Measurements from ENCODE around the gene B4GALT1.
"Not testable (repeated sequence)": the region's sequence is repeated elsewhere in the genome, so short reads cannot be mapped to it uniquely, and the experiment has no call there.

B4GALT1 gene

GRCh38 chr9:33184963-33185362 lies 17.8 kb upstream of the B4GALT1 start:
- DNase-seq (ENCODE audit: low read depth, low spot score), result no peak

GRCh38 chr9:33182519-33182918 lies 15.4 kb upstream of the B4GALT1 start:
- no peak for DNase-seq (ENCODE audit: low read depth, low spot score)

GRCh38 chr9:33180526-33181184 lies 13.5 kb upstream of the B4GALT1 start:
- DNase-seq (ENCODE audit: low read depth, low spot score), result no peak

GRCh38 chr9:33178972-33179697 lies 12.0 kb upstream of the B4GALT1 start:
- DNase-seq (ENCODE audit: low read depth, low spot score), result no peak

GRCh38 chr9:33177639-33178038 lies 10.5 kb upstream of the B4GALT1 start:
- DNase-seq (ENCODE audit: low read depth, low spot score), result no peak

GRCh38 chr9:33177086-33177485 lies 9.9 kb upstream of the B4GALT1 start:
- DNase-seq (ENCODE audit: low read depth, low spot score), result no peak

GRCh38 chr9:33175649-33176325 lies 8.7 kb upstream of the B4GALT1 start:
- DNase-seq (ENCODE audit: low read depth, low spot score), result no peak

- DNase-seq (ENCODE audit: low read depth, low spot score), result no peak
Measured at GRCh38 chr9:33172256-33173238, 5.4 kb upstream of the B4GALT1 start.

GRCh38 chr9:33170464-33171415 lies 3.6 kb upstream of the B4GALT1 start:
- no peak for DNase-seq (ENCODE audit: low read depth, low spot score)

GRCh38 chr9:33168941-33169544 lies 1.9 kb upstream of the B4GALT1 start:
- no peak for DNase-seq (ENCODE audit: low read depth, low spot score)

GRCh38 chr9:33167972-33168461 lies 881 bp upstream of the B4GALT1 start:
- DNase-seq (ENCODE audit: low read depth, low spot score), result no peak

- DNase-seq (ENCODE audit: low read depth, low spot score), result no peak
Measured at GRCh38 chr9:33166231-33167083, 679 bp downstream of the B4GALT1 start.

- no peak for DNase-seq (ENCODE audit: low read depth, low spot score)
Measured at GRCh38 chr9:33165263-33166151, 1.6 kb downstream of the B4GALT1 start.

- DNase-seq (ENCODE audit: low read depth, low spot score), result not testable (repeated sequence)
Measured at GRCh38 chr9:33164921-33165262, 2.2 kb downstream of the B4GALT1 start.

- no peak for DNase-seq (ENCODE audit: low read depth, low spot score)
Measured at GRCh38 chr9:33164138-33164809, 2.9 kb downstream of the B4GALT1 start.

- DNase-seq (ENCODE audit: low read depth, low spot score), result no peak
Measured at GRCh38 chr9:33163433-33164137, 3.6 kb downstream of the B4GALT1 start.

All from brain pericyte (primary cell).